ENCODE measurements around the gene PLEK.
A peak's percentile ranks its signal among the peaks of the same experiment; 100 is the strongest.
"Not testable (repeated sequence)": the region's sequence is repeated elsewhere in the genome, so short reads cannot be mapped to it uniquely, and the experiment has no call there.

PLEK gene

GRCh38 chr2:68438455-68439303 is 73.6 kb downstream of the PLEK start:
- DNase-seq = no peak

- peak in 52 of 58 donors; percentile 27 to 87 (median 66) for DNase-seq
Measured at GRCh38 chr2:68441179-68441993, 76.3 kb downstream of the PLEK start.

- DNase-seq = no peak
Measured at GRCh38 chr2:68441994-68442322, 76.9 kb downstream of the PLEK start.

GRCh38 chr2:68446425-68446824 is 81.3 kb downstream of the PLEK start:
- DNase-seq = not testable (repeated sequence)
